ENCODE measurements around the gene FAF1.

DNA sequence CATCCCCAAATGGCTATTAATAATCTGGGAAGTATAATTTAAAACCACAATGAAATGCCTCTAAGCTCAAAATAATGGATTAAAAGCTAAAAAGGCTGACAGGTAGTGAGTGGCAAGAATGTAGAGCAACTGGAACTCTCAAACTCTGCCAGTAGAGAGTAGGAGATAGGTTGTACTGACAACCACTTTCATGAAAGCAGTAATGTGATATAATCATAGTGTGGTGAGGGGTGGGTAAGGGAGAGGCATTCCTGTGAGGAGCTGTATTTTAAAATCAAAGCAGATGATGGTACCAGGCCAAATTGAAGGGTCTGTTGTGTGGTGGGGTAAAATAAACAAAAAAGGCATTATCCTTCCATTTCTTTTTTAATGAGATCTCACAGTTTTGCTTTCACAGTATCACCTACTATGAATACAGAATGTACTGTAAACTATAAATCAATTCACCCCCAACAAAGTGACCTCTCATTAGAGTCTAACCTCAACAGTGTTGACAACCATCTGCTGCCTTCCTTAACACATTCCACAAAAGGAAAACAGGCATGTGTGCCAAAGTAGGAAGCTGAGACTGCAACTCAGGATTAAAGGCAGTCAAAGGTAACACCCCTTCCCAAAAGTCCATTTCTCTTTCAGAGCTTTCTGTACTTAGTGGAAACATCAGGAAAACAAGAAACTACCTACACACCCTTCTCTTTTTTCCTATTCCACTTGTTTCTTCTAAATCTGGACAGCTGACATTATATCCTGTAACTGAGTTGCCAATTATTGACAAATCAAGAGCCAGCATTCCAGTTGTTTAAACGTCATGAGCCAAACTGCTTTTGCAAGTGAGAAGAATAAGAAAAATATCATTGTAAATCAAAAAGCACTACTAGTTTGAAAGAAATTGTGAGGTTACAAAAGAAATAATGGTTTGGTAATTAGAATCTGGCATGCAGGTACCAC lies 130.8 kb downstream of the FAF1 start:
- TF ChIP-seq CTCF (conservative IDR thresholded peaks at IDR 0.05; ENCODE audit: low read depth, low read length) (no peak), EZH2 (IDR thresholded peaks at IDR 0.05; ENCODE audit: low read length, unreplicated experiment) (no peak)

Measured in PC-3 (cell line).